Duodenal mucosa (tissue), 2 donors: ENCODE measurements around the gene DUSP16.

ENCODE experiments used
- H3K27ac ChIP-seq: one replicate; pipeline ENCODE4 v1.7.0; 2013; ENCODE audit warnings: low read depth, low read length
- H3K27me3 ChIP-seq, 2 donors: one replicate each; pipeline ENCODE4 v1.7.0; 2013; ENCODE audit warnings: low read length in 2 of 2, control low read depth in 1 of 2; ENCODE audit not compliant: insufficient read depth in 2 of 2, control insufficient read depth in 1 of 2
- H3K36me3 ChIP-seq, 2 donors: one replicate each; pipeline ENCODE4 v1.7.0; 2013; ENCODE audit warnings: low read length in 2 of 2, control low read depth in 1 of 2; ENCODE audit not compliant: insufficient read depth in 2 of 2, control insufficient read depth in 1 of 2
- H3K4me1 ChIP-seq, 2 donors: one replicate each; pipeline ENCODE4 v1.7.0; 2013; ENCODE audit warnings: low read length in 2 of 2, control low read depth in 1 of 2; ENCODE audit not compliant: insufficient read depth in 2 of 2, control insufficient read depth in 1 of 2
- H3K4me3 ChIP-seq, 2 donors: one replicate each; pipeline ENCODE4 v1.7.0; 2013; ENCODE audit warnings: low read length in 2 of 2, low read depth in 1 of 2
- H3K9ac ChIP-seq, 2 donors: one replicate each; pipeline ENCODE4 v1.7.0; 2013; ENCODE audit warnings: low read length in 2 of 2, low read depth in 1 of 2
- H3K9me3 ChIP-seq, 2 donors: one replicate each; pipeline ENCODE4 v1.7.0; 2013; ENCODE audit warnings: low read length in 2 of 2, control low read depth in 1 of 2; ENCODE audit not compliant: control insufficient read depth in 1 of 2

Gene DUSP16

GRCh38 chr12:12436831-12437345 is 125.8 kb downstream of the DUSP16 start:
- H3K4me3 ChIP-seq = no peak overlapping the region
- no peak overlapping the region for H3K9ac ChIP-seq
- peaks cover 8 to 18% of the 10 kb centered on the region in 2 donors for H3K4me1 ChIP-seq
- H3K27ac ChIP-seq = no peak overlapping the region
- H3K9me3 ChIP-seq = no peaks in the 10 kb centered on the region
- H3K36me3 ChIP-seq = peaks cover 0 to 7% of the 10 kb centered on the region in 2 donors
- H3K27me3 ChIP-seq = no peaks in the 10 kb centered on the region

GRCh38 chr12:12433203-12433731 is 129.4 kb downstream of the DUSP16 start:
- Histone ChIP-seq H3K27ac (no peak overlapping the region), H3K27me3 (no peaks in the 10 kb centered on the region), H3K36me3 (peaks cover 0 to 7% of the 10 kb centered on the region in 2 donors), H3K4me1 (peaks cover 0 to 12% of the 10 kb centered on the region in 2 donors), H3K4me3 (no peak overlapping the region), H3K9me3 (no peaks in the 10 kb centered on the region), H3K9ac (no peak overlapping the region)

- Histone ChIP-seq H3K27me3 (no peaks in the 10 kb centered on the region), H3K27ac (no peak overlapping the region), H3K9ac (no peak overlapping the region), H3K4me1 (peaks cover 0 to 12% of the 10 kb centered on the region in 2 donors), H3K4me3 (no peak overlapping the region), H3K9me3 (no peaks in the 10 kb centered on the region), H3K36me3 (peaks cover 0 to 7% of the 10 kb centered on the region in 2 donors)
These were observed 130.3 kb downstream of the DUSP16 start for GRCh38 chr12:12432364-12432763.

GRCh38 chr12:12428961-12429657 is 133.6 kb downstream of the DUSP16 start:
- H3K4me1 ChIP-seq = peaks cover 0 to 9% of the 10 kb centered on the region in 2 donors
- H3K9ac ChIP-seq = no peak overlapping the region
- no peak overlapping the region for H3K4me3 ChIP-seq
- H3K27ac ChIP-seq = no peak overlapping the region
- H3K9me3 ChIP-seq = peaks cover 0 to 4% of the 10 kb centered on the region in 2 donors
- no peaks in the 10 kb centered on the region for H3K27me3 ChIP-seq
- H3K36me3 ChIP-seq = no peaks in the 10 kb centered on the region

- Histone ChIP-seq H3K27ac (no peak overlapping the region), H3K4me1 (peaks cover 0 to 9% of the 10 kb centered on the region in 2 donors), H3K27me3 (no peaks in the 10 kb centered on the region), H3K4me3 (no peak overlapping the region), H3K36me3 (no peaks in the 10 kb centered on the region), H3K9me3 (peaks cover 0 to 11% of the 10 kb centered on the region in 2 donors), H3K9ac (no peak overlapping the region)
These were observed 134.6 kb downstream of the DUSP16 start for GRCh38 chr12:12428047-12428446.

- Histone ChIP-seq H3K27me3 (no peaks in the 10 kb centered on the region), H3K4me1 (peaks cover 0 to 9% of the 10 kb centered on the region in 2 donors), H3K27ac (no peak overlapping the region), H3K4me3 (no peak overlapping the region), H3K9ac (no peak overlapping the region), H3K9me3 (peaks cover 0 to 11% of the 10 kb centered on the region in 2 donors), H3K36me3 (no peaks in the 10 kb centered on the region)
These were observed 135.1 kb downstream of the DUSP16 start for GRCh38 chr12:12427568-12427967.

- no peaks in the 10 kb centered on the region for H3K4me1 ChIP-seq
- H3K36me3 ChIP-seq = no peaks in the 10 kb centered on the region
- H3K4me3 ChIP-seq = no peak overlapping the region
- peaks cover 0 to 11% of the 10 kb centered on the region in 2 donors for H3K9me3 ChIP-seq
- no peak overlapping the region for H3K27ac ChIP-seq
- no peak overlapping the region for H3K9ac ChIP-seq
- no peaks in the 10 kb centered on the region for H3K27me3 ChIP-seq
These were observed 137.0 kb downstream of the DUSP16 start for GRCh38 chr12:12425616-12426015.

GRCh38 chr12:12425001-12425400 is 137.7 kb downstream of the DUSP16 start:
- H3K9me3 ChIP-seq = peaks cover 0 to 11% of the 10 kb centered on the region in 2 donors
- H3K9ac ChIP-seq = no peak overlapping the region
- H3K4me3 ChIP-seq = no peak overlapping the region
- no peaks in the 10 kb centered on the region for H3K27me3 ChIP-seq
- H3K36me3 ChIP-seq = no peaks in the 10 kb centered on the region
- H3K27ac ChIP-seq = no peak overlapping the region
- no peaks in the 10 kb centered on the region for H3K4me1 ChIP-seq
